HEK293 (cell line): ENCODE measurements around the gene PTCRA.

ENCODE experiments used
- BCL11A ChIP-seq: fragments of 450-650 bp; formaldehyde crosslinking; IDR thresholded peaks from 2 replicates; pipeline ENCODE4 v1.5.1; 2016; ENCODE audit warnings: low read depth, missing biosample characterization, missing genetic modification characterization
- FEZF1 ChIP-seq: fragments of 450-650 bp; formaldehyde crosslinking; IDR thresholded peaks from 2 replicates; pipeline ENCODE4 v1.5.1; 2016; ENCODE audit warnings: missing biosample characterization, missing genetic modification characterization
- HIC1 ChIP-seq: fragments of 450-650 bp; formaldehyde crosslinking; IDR thresholded peaks from 2 replicates; pipeline ENCODE4 v1.5.1; 2016; ENCODE audit warnings: missing biosample characterization, missing genetic modification characterization
- KLF16 ChIP-seq: fragments of 450-650 bp; formaldehyde crosslinking; IDR thresholded peaks from 2 replicates; pipeline ENCODE4 v1.5.1; 2017; ENCODE audit warnings: missing biosample characterization, missing genetic modification characterization
- KLF17 ChIP-seq: fragments of 450-650 bp; formaldehyde crosslinking; IDR thresholded peaks from 2 replicates; pipeline ENCODE4 v1.5.1; 2016; ENCODE audit warnings: missing biosample characterization, missing genetic modification characterization
- KLF7 ChIP-seq: fragments of 450-650 bp; formaldehyde crosslinking; IDR thresholded peaks from 2 replicates; pipeline ENCODE4 v1.5.1; 2016; ENCODE audit warnings: missing biosample characterization, missing genetic modification characterization, borderline replicate concordance
- OSR2 ChIP-seq: fragments of 450-650 bp; formaldehyde crosslinking; IDR thresholded peaks from 2 replicates; pipeline ENCODE4 v1.5.1; 2016; ENCODE audit warnings: missing biosample characterization, missing genetic modification characterization
- OVOL3 ChIP-seq: fragments of 450-650 bp; formaldehyde crosslinking; IDR thresholded peaks from 2 replicates; pipeline ENCODE4 v1.5.1; 2016; ENCODE audit warnings: missing biosample characterization, missing genetic modification characterization
- SP7 ChIP-seq: fragments of 450-650 bp; formaldehyde crosslinking; IDR thresholded peaks from 2 replicates; pipeline ENCODE4 v1.5.1; 2016; ENCODE audit warnings: missing biosample characterization, missing genetic modification characterization
- YY2 ChIP-seq: fragments of 450-650 bp; formaldehyde crosslinking; IDR thresholded peaks from 2 replicates; pipeline ENCODE4 v1.5.1; 2016; ENCODE audit warnings: missing biosample characterization, missing genetic modification characterization
- ZBTB17 ChIP-seq: fragments of 450-650 bp; formaldehyde crosslinking; IDR thresholded peaks from 2 replicates; pipeline ENCODE4 v1.5.1; 2016; ENCODE audit warnings: missing biosample characterization, missing genetic modification characterization
- ZBTB21 ChIP-seq: fragments of 450-650 bp; formaldehyde crosslinking; IDR thresholded peaks from 2 replicates; pipeline ENCODE4 v1.5.1; 2017; ENCODE audit warnings: missing biosample characterization, missing genetic modification characterization
- ZBTB44 ChIP-seq: fragments of 450-650 bp; IDR thresholded peaks from 2 replicates; pipeline ENCODE4 v1.5.1; 2018; ENCODE audit warnings: missing biosample characterization, mild to moderate bottlenecking, missing genetic modification characterization
- ZBTB7A ChIP-seq: fragments of 450-650 bp; formaldehyde crosslinking; IDR thresholded peaks from 2 replicates; pipeline ENCODE4 v1.5.1; 2016; ENCODE audit warnings: low read depth, missing biosample characterization, missing genetic modification characterization
- ZEB2 ChIP-seq: fragments of 450-650 bp; formaldehyde crosslinking; IDR thresholded peaks from 2 replicates; pipeline ENCODE4 v1.5.1; 2016; ENCODE audit warnings: missing biosample characterization, missing genetic modification characterization
- ZFP3 ChIP-seq: fragments of 450-650 bp; formaldehyde crosslinking; IDR thresholded peaks from 2 replicates; pipeline ENCODE4 v1.5.1; 2016; ENCODE audit warnings: low read depth, missing biosample characterization, missing genetic modification characterization
- ZNF175 ChIP-seq: fragments of 450-650 bp; formaldehyde crosslinking; IDR thresholded peaks from 2 replicates; pipeline ENCODE4 v1.5.1; 2016; ENCODE audit warnings: missing biosample characterization, missing genetic modification characterization
- ZNF350 ChIP-seq: fragments of 450-650 bp; formaldehyde crosslinking; IDR thresholded peaks from 2 replicates; pipeline ENCODE4 v1.5.0; 2017; ENCODE audit warnings: missing biosample characterization, mild to moderate bottlenecking, missing genetic modification characterization
- ZNF391 ChIP-seq: fragments of 450-650 bp; formaldehyde crosslinking; IDR thresholded peaks from 2 replicates; pipeline ENCODE4 v1.5.1; 2016; ENCODE audit warnings: low read depth, missing biosample characterization, missing genetic modification characterization, borderline replicate concordance
- ZNF394 ChIP-seq: fragments of 450-650 bp; formaldehyde crosslinking; IDR thresholded peaks from 2 replicates; pipeline ENCODE4 v1.5.1; 2016; ENCODE audit warnings: missing biosample characterization, missing genetic modification characterization, mild to moderate bottlenecking, moderate library complexity, borderline replicate concordance
- ZNF433 ChIP-seq: fragments of 450-650 bp; formaldehyde crosslinking; IDR thresholded peaks from 2 replicates; pipeline ENCODE4 v1.5.1; 2016; ENCODE audit warnings: missing biosample characterization, missing genetic modification characterization, low read depth
- ZNF514 ChIP-seq: fragments of 450-650 bp; formaldehyde crosslinking; IDR thresholded peaks from 2 replicates; pipeline ENCODE4 v1.5.1; 2016; ENCODE audit warnings: missing biosample characterization, missing genetic modification characterization
- ZNF626 ChIP-seq: fragments of 450-650 bp; sonication (Bioruptor Pico); formaldehyde crosslinking; IDR thresholded peaks from 2 replicates; pipeline ENCODE4 v1.5.1; 2018; ENCODE audit warnings: missing biosample characterization, missing genetic modification characterization, inconsistent platforms
- ZNF658 ChIP-seq: fragments of 450-650 bp; formaldehyde crosslinking; IDR thresholded peaks from 2 replicates; pipeline ENCODE4; 2016; ENCODE audit warnings: missing biosample characterization, missing genetic modification characterization
- ZNF692 ChIP-seq: fragments of 450-650 bp; formaldehyde crosslinking; IDR thresholded peaks from 2 replicates; pipeline ENCODE4 v1.5.1; 2016; ENCODE audit warnings: missing biosample characterization, missing genetic modification characterization
- ZNF843 ChIP-seq: fragments of 450-650 bp; formaldehyde crosslinking; IDR thresholded peaks from 2 replicates; pipeline ENCODE4 v1.5.1; 2016; ENCODE audit warnings: missing biosample characterization, missing genetic modification characterization
- TF ChIP-seq, protein P1 (sequence below): fragments of 450-650 bp; formaldehyde crosslinking; conservative IDR thresholded peaks from 2 replicates; pipeline ENCODE4 v1.5.1; 2016; ENCODE audit warnings: low read depth, missing biosample characterization, missing genetic modification characterization
- TF ChIP-seq, protein P2 (sequence below): fragments of 450-650 bp; formaldehyde crosslinking; IDR thresholded peaks from 2 replicates; pipeline ENCODE4 v1.5.1; 2017; ENCODE audit warnings: missing biosample characterization, missing genetic modification characterization

The PTCRA gene

GRCh38 chr6:42929821-42930360 lies 14.0 kb downstream of the PTCRA start (continued):
- TF ChIP-seq ZFP3 (tag by site-specific recombination) (no peak), ZBTB7A (no peak), KLF17 (0 out of 2 replicates have a peak, but pooled peaks have one; percentile 9), HIC1 (tag by site-specific recombination) (no peak; the same call in 1 of the 2 replicates), ZNF433 (tag by site-specific recombination) (no peak), ZNF658 (tag by site-specific recombination) (no peak), ZNF514 (tag by site-specific recombination) (no peak), ZNF394 (tag by site-specific recombination) (0 out of 2 replicates have a peak, but pooled peaks have one; percentile 47), OVOL3 (tag by site-specific recombination) (no peak), BCL11A (tag by site-specific recombination) (no peak), ZNF843 (tag by site-specific recombination) (no peak), ZNF350 (tag by site-specific recombination) (no peak), KLF7 (tag by site-specific recombination) (no peak), FEZF1 (tag by site-specific recombination) (no peak), ZBTB17 (tag by site-specific recombination) (peak; percentile 91), YY2 (tag by site-specific recombination) (no peak), ZNF391 (tag by site-specific recombination) (no peak), SP7 (no peak), ZNF626 (tag by site-specific recombination) (no peak), KLF16 (no peak), ZNF692 (tag by site-specific recombination) (peak; percentile 98), ZBTB44 (tag by site-specific recombination) (no peak), ZEB2 (tag by site-specific recombination) (no peak), OSR2 (tag by site-specific recombination) (no peak), ZNF175 (tag by site-specific recombination) (no peak), ZBTB21 (tag by site-specific recombination) (no peak)
- TF ChIP-seq, protein P1, sequence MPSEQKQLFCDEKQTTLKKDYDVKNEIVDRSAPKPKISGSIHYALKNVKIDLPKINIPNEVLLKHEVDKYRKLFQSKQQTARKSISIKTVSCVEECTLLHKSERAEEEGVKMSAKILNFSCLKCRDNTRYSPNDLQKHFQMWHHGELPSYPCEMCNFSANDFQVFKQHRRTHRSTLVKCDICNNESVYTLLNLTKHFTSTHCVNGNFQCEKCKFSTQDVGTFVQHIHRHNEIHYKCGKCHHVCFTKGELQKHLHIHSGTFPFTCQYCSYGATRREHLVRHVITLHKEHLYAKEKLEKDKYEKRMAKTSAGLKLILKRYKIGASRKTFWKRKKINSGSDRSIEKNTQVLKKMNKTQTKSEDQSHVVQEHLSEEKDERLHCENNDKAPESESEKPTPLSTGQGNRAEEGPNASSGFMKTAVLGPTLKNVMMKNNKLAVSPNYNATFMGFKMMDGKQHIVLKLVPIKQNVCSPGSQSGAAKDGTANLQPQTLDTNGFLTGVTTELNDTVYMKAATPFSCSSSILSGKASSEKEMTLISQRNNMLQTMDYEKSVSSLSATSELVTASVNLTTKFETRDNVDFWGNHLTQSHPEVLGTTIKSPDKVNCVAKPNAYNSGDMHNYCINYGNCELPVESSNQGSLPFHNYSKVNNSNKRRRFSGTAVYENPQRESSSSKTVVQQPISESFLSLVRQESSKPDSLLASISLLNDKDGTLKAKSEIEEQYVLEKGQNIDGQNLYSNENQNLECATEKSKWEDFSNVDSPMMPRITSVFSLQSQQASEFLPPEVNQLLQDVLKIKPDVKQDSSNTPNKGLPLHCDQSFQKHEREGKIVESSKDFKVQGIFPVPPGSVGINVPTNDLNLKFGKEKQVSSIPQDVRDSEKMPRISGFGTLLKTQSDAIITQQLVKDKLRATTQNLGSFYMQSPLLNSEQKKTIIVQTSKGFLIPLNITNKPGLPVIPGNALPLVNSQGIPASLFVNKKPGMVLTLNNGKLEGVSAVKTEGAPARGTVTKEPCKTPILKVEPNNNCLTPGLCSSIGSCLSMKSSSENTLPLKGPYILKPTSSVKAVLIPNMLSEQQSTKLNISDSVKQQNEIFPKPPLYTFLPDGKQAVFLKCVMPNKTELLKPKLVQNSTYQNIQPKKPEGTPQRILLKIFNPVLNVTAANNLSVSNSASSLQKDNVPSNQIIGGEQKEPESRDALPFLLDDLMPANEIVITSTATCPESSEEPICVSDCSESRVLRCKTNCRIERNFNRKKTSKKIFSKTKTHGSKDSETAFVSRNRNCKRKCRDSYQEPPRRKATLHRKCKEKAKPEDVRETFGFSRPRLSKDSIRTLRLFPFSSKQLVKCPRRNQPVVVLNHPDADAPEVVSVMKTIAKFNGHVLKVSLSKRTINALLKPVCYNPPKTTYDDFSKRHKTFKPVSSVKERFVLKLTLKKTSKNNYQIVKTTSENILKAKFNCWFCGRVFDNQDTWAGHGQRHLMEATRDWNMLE (tag by site-specific recombination): no peak
- TF ChIP-seq, protein P2, sequence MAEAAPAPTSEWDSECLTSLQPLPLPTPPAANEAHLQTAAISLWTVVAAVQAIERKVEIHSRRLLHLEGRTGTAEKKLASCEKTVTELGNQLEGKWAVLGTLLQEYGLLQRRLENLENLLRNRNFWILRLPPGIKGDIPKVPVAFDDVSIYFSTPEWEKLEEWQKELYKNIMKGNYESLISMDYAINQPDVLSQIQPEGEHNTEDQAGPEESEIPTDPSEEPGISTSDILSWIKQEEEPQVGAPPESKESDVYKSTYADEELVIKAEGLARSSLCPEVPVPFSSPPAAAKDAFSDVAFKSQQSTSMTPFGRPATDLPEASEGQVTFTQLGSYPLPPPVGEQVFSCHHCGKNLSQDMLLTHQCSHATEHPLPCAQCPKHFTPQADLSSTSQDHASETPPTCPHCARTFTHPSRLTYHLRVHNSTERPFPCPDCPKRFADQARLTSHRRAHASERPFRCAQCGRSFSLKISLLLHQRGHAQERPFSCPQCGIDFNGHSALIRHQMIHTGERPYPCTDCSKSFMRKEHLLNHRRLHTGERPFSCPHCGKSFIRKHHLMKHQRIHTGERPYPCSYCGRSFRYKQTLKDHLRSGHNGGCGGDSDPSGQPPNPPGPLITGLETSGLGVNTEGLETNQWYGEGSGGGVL (tag by site-specific recombination): no peak; the same call in 1 of the 2 replicates
